Adrenal gland (tissue), 12 donors: ENCODE data around the gene TCF4. TPM values are rescaled to one million over a fixed set of nuclear protein-coding genes. Genes with fewer than 3 reads are reported as not detected.

Experiments used
- DNase-seq, 7 donors: peaks; one replicate each; pipeline ENCODE4 v3.0.0-alpha.2; 2019 to 2020
- H3K27ac ChIP-seq, 5 donors: fragments of 200-600 bp; sonication (generic) in 4 of 5; 1 replicate in 3 of 5; 2 replicates in 2 of 5; pipeline versions ENCODE4 v1.5.1 to v1.8.0; 2016 to 2020; ENCODE audit warnings: mild to moderate bottlenecking in 1 of 5
- H3K27me3 ChIP-seq: fragments of 200-600 bp; 2 replicates; pipeline ENCODE4 v1.8.0; 2021
- H3K36me3 ChIP-seq, 2 donors: fragments of 200-600 bp; replicated peaks in 1 of 2; 1 replicate in 1 of 2; 2 replicates in 1 of 2; pipeline versions ENCODE4 v1.5.1 to v1.8.0; 2018 to 2022
- H3K4me1 ChIP-seq, 2 donors: fragments of 200-600 bp; replicated peaks in 1 of 2; 1 replicate in 1 of 2; 2 replicates in 1 of 2; pipeline versions ENCODE4 v1.5.1 to v1.8.0; 2018 to 2021
- H3K4me3 ChIP-seq, 4 donors: fragments of 200-600 bp; sonication (generic) in 3 of 4; one replicate each; pipeline ENCODE4 v1.5.1; 2016 to 2018
- H3K9me3 ChIP-seq, 3 donors: fragments of 200-600 bp; sonication (generic) in 1 of 3; replicated peaks in 1 of 3; 1 replicate in 2 of 3; 2 replicates in 1 of 3; pipeline versions ENCODE4 v1.5.1 to v1.8.0; 2016 to 2021
- CTCF ChIP-seq, 6 experiments: fragments of 450-650 bp in 4 of 6; fragments of 200-600 bp in 2 of 6; sonication (generic) in 1 of 6; IDR thresholded peaks; 1 replicate in 5 of 6; 2 replicates in 1 of 6; pipeline versions ENCODE4 v1.5.1 to v1.8.0; 2016 to 2021; ENCODE audit warnings: antibody characterized with exemption in 6 of 6, mild to moderate bottlenecking in 2 of 6, moderate library complexity in 1 of 6
- POLR2A ChIP-seq, 2 donors: fragments of 450-650 bp; IDR thresholded peaks; one replicate each; pipeline ENCODE4 v1.6.1; 2017; ENCODE audit warnings: antibody characterized with exemption in 2 of 2, mild to moderate bottlenecking in 2 of 2, moderate library complexity in 1 of 2
- WGBS, 4 donors: extraction: QIAGEN DNeasy Blood & Tissue Kit in 2 of 4; methylation state at CpG; one replicate each; pipeline versions ENCODE4 v1.1.5 to v1.1.7; 2013 to 2017; 5-methylcytosine and 5-hydroxymethylcytosine counted together
- intact Hi-C, 2 donors: fragments of 100-400 bp; cut with DNase I; formaldehyde crosslinking; loops; one replicate each; pipeline versions ENCODE4 v1.14.1 to v1.15.0; 2022 to 2023
- polyA plus RNA-seq, 3 donors: library from polyadenylated mRNA; stranded (reverse); fragments of 200-250 nt in 2 of 3; fragments of 350-450 nt in 1 of 3; fragmentation: Illumina TruSeq in 1 of 3; extraction: RNeasy Lipid Tissue Mini Kit (QIAGEN cat#74804) in 1 of 3; gene quantifications; one replicate each; pipeline ENCODE4 v1.2.3, GENCODE V29; 2013 to 2014
- total RNA-seq, 9 donors: library from RNA; depleted of rRNA in 4 of 9; stranded (reverse); fragments of >200 nt in 4 of 9; fragments of 120-200 nt in 1 of 9; fragmentation: NEBNext Ultra II Directional in 1 of 9; extraction: Animal tissue kit (Norgen Biotek cat#: 25700) in 1 of 9; gene quantifications; one replicate each; pipeline versions ENCODE4 v1.1.0 to v1.2.4, GENCODE V29; 2013 to 2023
- donor health status: healthy with polysubstance abuse.
- donor health status: Bipolar disorder and iron deficiency.
- donor health status: DM: yes; HTN: yes; CAD: no.
- donor health status: DM: no; HTN: no; CAD: no.
- donor health status: DM: no; HTN: no; CAD: no.
- donor health status: DM: yes; HTN: yes; CAD: no.

Gene TCF4
- total and polyA plus RNA-seq, 12 donors, result 21.9 to 196 (median 112) TPM

- WGBS, 4 donors, result 82 to 96% (median 87%) methylated on average over 3 of the region's 3 CpGs
- H3K27ac ChIP-seq, result peak overlapping the region in 1 of 5 donors; percentile 18
- intact Hi-C loops, result no loop called here
- TF ChIP-seq CTCF (IDR thresholded peaks at IDR 0.05) (no peak), POLR2A (IDR thresholded peaks at IDR 0.05) (no peak)
- H3K36me3 ChIP-seq, result no peaks in the 10 kb centered on the region
- no peaks in the 10 kb centered on the region for H3K9me3 ChIP-seq
- H3K4me3 ChIP-seq, result no peak overlapping the region
- no peak for DNase-seq
- no peaks in the 10 kb centered on the region for H3K27me3 ChIP-seq
- H3K4me1 ChIP-seq, result no peaks in the 10 kb centered on the region
Observed at GRCh38 chr18:55576001-55576400, 12.0 kb downstream of the TCF4 start.

GRCh38 chr18:55575066-55575465, 12.9 kb downstream of the TCF4 start:
- DNase-seq, result no peak
- H3K4me1 ChIP-seq, result no peaks in the 10 kb centered on the region
- 78 to 89% (median 88%) methylated on average over 1 of the region's 1 CpG for WGBS, 4 donors
- intact Hi-C loops, result no loop called here
- no peaks in the 10 kb centered on the region for H3K9me3 ChIP-seq
- no peaks in the 10 kb centered on the region for H3K27me3 ChIP-seq
- no peak for TF ChIP-seq CTCF (IDR thresholded peaks at IDR 0.05)
- no peak for TF ChIP-seq POLR2A (IDR thresholded peaks at IDR 0.05)
- no peak overlapping the region for H3K4me3 ChIP-seq
- no peaks in the 10 kb centered on the region for H3K36me3 ChIP-seq
- no peak overlapping the region for H3K27ac ChIP-seq

GRCh38 chr18:55573386-55573785, 14.6 kb downstream of the TCF4 start:
- Histone ChIP-seq H3K4me1 (no peaks in the 10 kb centered on the region), H3K27me3 (no peaks in the 10 kb centered on the region), H3K36me3 (no peaks in the 10 kb centered on the region), H3K9me3 (no peaks in the 10 kb centered on the region), H3K4me3 (no peak overlapping the region), H3K27ac (no peak overlapping the region)
- intact Hi-C loops, result no loop called here
- 83 to 96% (median 88%) methylated on average over 1 to 2 of the region's 2 CpGs for WGBS, 4 donors
- TF ChIP-seq CTCF (IDR thresholded peaks at IDR 0.05), result no peak
- no peak for TF ChIP-seq POLR2A (IDR thresholded peaks at IDR 0.05)
- no peak for DNase-seq

- TF ChIP-seq CTCF (IDR thresholded peaks at IDR 0.05), result no peak
- no peak for TF ChIP-seq POLR2A (IDR thresholded peaks at IDR 0.05)
- no peak for DNase-seq
- no peak overlapping the region for H3K4me3 ChIP-seq
- no peak overlapping the region for H3K27ac ChIP-seq
- intact Hi-C loops, result no loop called here
- no peaks in the 10 kb centered on the region for H3K9me3 ChIP-seq
- H3K4me1 ChIP-seq, result peaks cover 0 to 5% of the 10 kb centered on the region in 2 donors
- no peaks in the 10 kb centered on the region for H3K36me3 ChIP-seq
- H3K27me3 ChIP-seq, result no peaks in the 10 kb centered on the region
Observed at GRCh38 chr18:55570966-55571365, 17.0 kb downstream of the TCF4 start.
